KG1 (cell line): ENCODE measurements around the gene ADSS1.

ENCODE experiments used
- DNase-seq: peaks from one replicate; lab custom pipeline; 2025; lab: John Stamatoyannopoulos, UW

Gene ADSS1

GRCh38 chr14:104796687-104797081 lies 72.7 kb downstream of the ADSS1 start:
- no peak for DNase-seq
